HEK293 (cell line): Measurements from ENCODE around the gene COL25A1.

Experiments used
- EGR2 ChIP-seq: fragments of 450-650 bp; formaldehyde crosslinking; IDR thresholded peaks from 2 replicates; pipeline ENCODE4 v1.5.1; 2016; ENCODE audit warnings: low read depth, missing biosample characterization, missing genetic modification characterization
- PATZ1 ChIP-seq: fragments of 450-650 bp; formaldehyde crosslinking; IDR thresholded peaks from 2 replicates; pipeline ENCODE4 v1.5.1; 2016; ENCODE audit warnings: missing biosample characterization, missing genetic modification characterization
- PBX3 ChIP-seq: sonication (generic); formaldehyde crosslinking; IDR thresholded peaks from 2 replicates; pipeline ENCODE4 v1.8.1; 2022; ENCODE audit warnings: mild to moderate bottlenecking, moderate library complexity, missing genetic modification reagents
- YY2 ChIP-seq: fragments of 450-650 bp; formaldehyde crosslinking; IDR thresholded peaks from 2 replicates; pipeline ENCODE4 v1.5.1; 2016; ENCODE audit warnings: missing biosample characterization, missing genetic modification characterization
- ZBTB11 ChIP-seq: fragments of 450-650 bp; formaldehyde crosslinking; conservative IDR thresholded peaks from 2 replicates; pipeline ENCODE4 v1.5.1; 2016; ENCODE audit warnings: low read depth, missing biosample characterization, missing genetic modification characterization
- ZNF280C ChIP-seq: fragments of 450-650 bp; formaldehyde crosslinking; IDR thresholded peaks from 2 replicates; pipeline ENCODE4 v1.5.1; 2016; ENCODE audit warnings: missing biosample characterization, missing genetic modification characterization
- ZNF292 ChIP-seq: fragments of 450-650 bp; formaldehyde crosslinking; IDR thresholded peaks from 2 replicates; pipeline ENCODE4 v1.5.1; 2016; ENCODE audit warnings: low read depth, missing biosample characterization, missing genetic modification characterization, borderline replicate concordance
- ZNF394 ChIP-seq: fragments of 450-650 bp; formaldehyde crosslinking; IDR thresholded peaks from 2 replicates; pipeline ENCODE4 v1.5.1; 2016; ENCODE audit warnings: missing biosample characterization, missing genetic modification characterization, mild to moderate bottlenecking, moderate library complexity, borderline replicate concordance
- ZNF585B ChIP-seq: fragments of 450-650 bp; formaldehyde crosslinking; IDR thresholded peaks from 2 replicates; pipeline ENCODE4 v1.5.1; 2016; ENCODE audit warnings: missing biosample characterization, missing genetic modification characterization
- ZNF76 ChIP-seq: fragments of 450-650 bp; formaldehyde crosslinking; IDR thresholded peaks from 2 replicates; pipeline ENCODE4; 2016; ENCODE audit warnings: low read depth, missing biosample characterization, missing genetic modification characterization, borderline replicate concordance
- ZXDB ChIP-seq: fragments of 450-650 bp; formaldehyde crosslinking; IDR thresholded peaks from 2 replicates; pipeline ENCODE4 v1.5.1; 2016; ENCODE audit warnings: missing biosample characterization, missing genetic modification characterization
- TF ChIP-seq, protein P1 (sequence below): fragments of 450-650 bp; formaldehyde crosslinking; IDR thresholded peaks from 2 replicates; pipeline ENCODE4 v1.5.1; 2016; ENCODE audit warnings: missing biosample characterization, missing genetic modification characterization, borderline replicate concordance

Gene COL25A1

GRCh38 chr4:108762559-108763225, 539.8 kb downstream of the COL25A1 start, which contains the start of gene ETNPPL (continued):
- no peak for TF ChIP-seq YY2 (tag by site-specific recombination)
- TF ChIP-seq ZNF585B (tag by site-specific recombination): peak; percentile 40
- no peak for TF ChIP-seq EGR2 (tag by site-specific recombination)
- TF ChIP-seq ZNF292: no peak
- TF ChIP-seq ZBTB11 (tag by site-specific recombination): peak; percentile 58
- TF ChIP-seq PBX3 (CRISPR knock-in tag): no peak
- peak; percentile 70 for TF ChIP-seq ZXDB
- TF ChIP-seq, protein P1, sequence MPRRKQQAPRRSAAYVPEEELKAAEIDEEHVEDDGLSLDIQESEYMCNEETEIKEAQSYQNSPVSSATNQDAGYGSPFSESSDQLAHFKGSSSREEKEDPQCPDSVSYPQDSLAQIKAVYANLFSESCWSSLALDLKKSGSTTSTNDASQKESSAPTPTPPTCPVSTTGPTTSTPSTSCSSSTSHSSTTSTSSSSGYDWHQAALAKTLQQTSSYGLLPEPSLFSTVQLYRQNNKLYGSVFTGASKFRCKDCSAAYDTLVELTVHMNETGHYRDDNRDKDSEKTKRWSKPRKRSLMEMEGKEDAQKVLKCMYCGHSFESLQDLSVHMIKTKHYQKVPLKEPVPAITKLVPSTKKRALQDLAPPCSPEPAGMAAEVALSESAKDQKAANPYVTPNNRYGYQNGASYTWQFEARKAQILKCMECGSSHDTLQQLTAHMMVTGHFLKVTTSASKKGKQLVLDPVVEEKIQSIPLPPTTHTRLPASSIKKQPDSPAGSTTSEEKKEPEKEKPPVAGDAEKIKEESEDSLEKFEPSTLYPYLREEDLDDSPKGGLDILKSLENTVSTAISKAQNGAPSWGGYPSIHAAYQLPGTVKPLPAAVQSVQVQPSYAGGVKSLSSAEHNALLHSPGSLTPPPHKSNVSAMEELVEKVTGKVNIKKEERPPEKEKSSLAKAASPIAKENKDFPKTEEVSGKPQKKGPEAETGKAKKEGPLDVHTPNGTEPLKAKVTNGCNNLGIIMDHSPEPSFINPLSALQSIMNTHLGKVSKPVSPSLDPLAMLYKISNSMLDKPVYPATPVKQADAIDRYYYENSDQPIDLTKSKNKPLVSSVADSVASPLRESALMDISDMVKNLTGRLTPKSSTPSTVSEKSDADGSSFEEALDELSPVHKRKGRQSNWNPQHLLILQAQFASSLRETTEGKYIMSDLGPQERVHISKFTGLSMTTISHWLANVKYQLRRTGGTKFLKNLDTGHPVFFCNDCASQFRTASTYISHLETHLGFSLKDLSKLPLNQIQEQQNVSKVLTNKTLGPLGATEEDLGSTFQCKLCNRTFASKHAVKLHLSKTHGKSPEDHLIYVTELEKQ (tag by site-specific recombination): no peak
- TF ChIP-seq PATZ1 (tag by site-specific recombination): 0 out of 2 replicates have a peak, but pooled peaks have one; percentile 43
- peak; percentile 31; the same call in 1 of the 2 replicates for TF ChIP-seq ZNF394 (tag by site-specific recombination)
- no peak for TF ChIP-seq ZNF280C
- peak; percentile 64; the same call in 1 of the 2 replicates for TF ChIP-seq ZNF76 (tag by site-specific recombination)
